NCI-H187 treated with DMSO at 0.1 percent for 48 hours (cell line): ENCODE results near the gene AGAP4.
"Not testable (repeated sequence)": the region's sequence is repeated elsewhere in the genome, so short reads cannot be mapped to it uniquely, and the experiment has no call there.

ENCODE experiments used
- DNase-seq: peaks from one replicate; lab custom pipeline; 2025; lab: John Stamatoyannopoulos, UW

The AGAP4 gene

DNA sequence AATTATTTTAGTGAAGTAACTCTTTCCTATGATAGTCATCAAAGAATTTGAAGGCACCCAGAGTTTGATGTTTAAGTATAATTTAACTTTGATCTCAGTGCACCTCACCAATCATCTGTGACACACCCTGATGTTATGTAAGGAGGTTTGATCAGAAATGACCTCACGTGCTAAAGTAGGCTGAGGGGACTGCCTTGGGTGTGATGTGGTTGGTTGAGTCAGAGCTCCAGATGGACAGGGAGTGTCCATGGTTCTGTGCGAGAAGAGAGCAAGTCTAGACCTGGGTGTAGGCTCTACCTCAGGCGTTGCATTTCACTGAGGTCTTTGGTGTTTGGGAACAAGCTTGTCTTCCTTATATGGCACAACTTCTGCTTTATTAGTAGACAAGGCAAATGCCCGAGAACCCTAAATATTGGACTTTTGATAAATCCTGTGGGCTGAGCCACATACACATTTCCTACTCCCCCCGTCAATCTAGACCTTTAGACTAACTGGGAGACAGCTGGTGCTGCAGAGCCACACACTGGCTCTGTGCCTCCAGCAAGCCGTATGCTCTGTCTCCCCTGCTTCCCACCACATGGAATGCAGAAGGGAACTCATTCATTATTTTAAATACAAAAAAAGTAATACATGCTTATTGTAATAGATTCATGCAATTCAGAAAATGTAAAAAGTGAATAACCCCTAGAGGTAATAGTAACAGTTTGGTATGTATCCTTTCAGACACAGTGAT lies 56.4 kb downstream of the AGAP4 start:
- DNase-seq = not testable (repeated sequence)

- DNase-seq = not testable (repeated sequence)
These were observed 57.3 kb downstream of the AGAP4 start for GRCh38 chr10:45789991-45790390.

DNA sequence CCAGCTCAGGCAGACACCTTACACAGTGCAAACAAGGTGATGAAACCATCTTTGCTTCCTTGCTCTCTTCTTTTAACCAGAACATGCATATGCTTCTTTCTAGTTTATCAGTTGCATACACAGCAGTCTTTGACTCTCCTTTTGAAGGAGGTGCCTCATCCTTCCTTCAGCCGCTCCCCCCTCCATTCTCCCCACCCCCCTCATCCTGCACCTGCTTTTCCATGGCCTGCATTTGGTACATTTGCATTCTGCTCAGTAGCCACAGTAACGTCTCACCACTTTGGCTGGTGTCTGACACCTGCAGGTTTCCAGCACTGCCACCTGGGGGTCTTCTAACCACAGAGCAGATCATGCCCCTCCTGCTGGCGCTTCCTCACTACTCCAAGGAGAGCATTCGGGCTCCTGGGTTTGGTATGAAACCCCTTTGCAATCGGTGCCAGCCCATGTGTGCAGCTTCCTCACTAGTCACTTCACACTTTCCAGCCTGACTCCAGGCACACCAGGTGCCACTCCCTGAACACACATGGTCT lies 60.0 kb downstream of the AGAP4 start:
- not testable (repeated sequence) for DNase-seq

DNA sequence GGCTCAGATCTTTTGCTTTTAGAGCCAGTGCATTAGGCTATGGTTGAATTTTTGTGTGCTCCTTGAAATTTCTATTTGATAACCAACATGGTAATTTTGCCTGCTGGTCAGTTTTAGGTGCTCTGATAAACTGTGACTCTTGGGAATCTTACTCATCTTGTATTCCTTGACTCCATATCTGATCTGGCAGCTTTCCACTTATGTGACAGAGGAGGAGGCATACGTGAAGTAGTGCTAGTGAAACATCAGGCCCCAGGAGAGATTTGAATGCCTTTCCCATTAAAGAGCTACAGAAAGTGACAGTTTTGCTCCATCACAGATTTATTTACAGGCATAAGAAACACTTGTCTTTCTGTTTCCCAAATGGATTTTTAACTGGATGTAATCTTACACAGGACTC lies 61.1 kb downstream of the AGAP4 start:
- DNase-seq = not testable (repeated sequence)
